Activated CD4-positive, alpha-beta T cell treated with anti-CD3 and anti-CD28 coated beads, Interleukin-2, amount 50 U/mL, for 16 hours (primary cell): ENCODE data around the gene KIAA1586.
"Not testable (repeated sequence)": the region's sequence is repeated elsewhere in the genome, so short reads cannot be mapped to it uniquely, and the experiment has no call there.

Source experiments
- DNase-seq: peaks from one replicate; pipeline ENCODE4 v3.0.0-alpha.2; 2020

KIAA1586 gene, protein sequence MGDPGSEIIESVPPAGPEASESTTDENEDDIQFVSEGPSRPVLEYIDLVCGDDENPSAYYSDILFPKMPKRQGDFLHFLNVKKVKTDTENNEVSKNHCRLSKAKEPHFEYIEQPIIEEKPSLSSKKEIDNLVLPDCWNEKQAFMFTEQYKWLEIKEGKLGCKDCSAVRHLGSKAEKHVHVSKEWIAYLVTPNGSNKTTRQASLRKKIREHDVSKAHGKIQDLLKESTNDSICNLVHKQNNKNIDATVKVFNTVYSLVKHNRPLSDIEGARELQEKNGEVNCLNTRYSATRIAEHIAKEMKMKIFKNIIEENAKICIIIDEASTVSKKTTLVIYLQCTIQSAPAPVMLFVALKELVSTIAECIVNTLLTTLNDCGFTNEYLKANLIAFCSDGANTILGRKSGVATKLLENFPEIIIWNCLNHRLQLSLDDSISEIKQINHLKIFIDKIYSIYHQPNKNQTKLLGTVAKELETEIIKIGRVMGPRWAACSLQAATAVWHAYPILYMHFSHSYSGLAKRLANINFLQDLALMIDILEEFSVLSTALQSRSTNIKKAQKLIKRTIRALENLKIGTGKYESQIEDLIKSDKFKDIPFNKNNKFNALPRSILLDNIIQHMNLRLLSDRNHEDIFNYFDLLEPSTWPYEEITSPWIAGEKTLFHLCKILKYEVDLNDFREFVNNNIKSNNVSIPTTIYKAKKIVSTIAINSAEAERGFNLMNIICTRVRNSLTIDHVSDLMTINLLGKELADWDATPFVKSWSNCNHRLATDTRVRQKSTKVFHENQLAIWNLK

GRCh38 chr6:57046332-57047256 is at the start of gene KIAA1586:
TSS of gene KIAA1586 (plus strand) at chr6:57046693. CDS start at chr6:57046756, 63 bp downstream.
- DNase-seq, result peak; percentile 92

GRCh38 chr6:56999049-56999448 is 47.4 kb upstream of the KIAA1586 start:
- no peak for DNase-seq

DNA sequence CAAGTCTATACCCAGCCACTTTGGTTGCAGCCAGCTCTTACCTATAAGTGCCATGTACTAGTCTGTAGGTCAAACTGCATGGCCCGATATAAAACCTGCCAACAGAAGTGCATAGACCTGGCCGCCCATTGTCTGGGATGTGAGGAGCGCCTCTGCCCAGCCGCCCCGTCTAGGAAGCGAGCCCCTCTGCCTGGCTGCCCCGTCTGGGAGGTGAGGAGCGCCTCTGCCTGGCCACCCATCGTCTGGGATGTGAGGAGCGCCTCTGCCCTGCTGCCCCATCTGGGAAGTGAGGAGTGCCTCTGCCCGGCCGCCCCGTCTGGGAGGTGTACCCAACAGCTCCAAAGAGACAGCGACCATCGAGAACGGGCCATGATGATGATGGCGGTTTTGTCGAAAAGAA is 46.7 kb upstream of the KIAA1586 start:
- DNase-seq, result not testable (repeated sequence)

DNA sequence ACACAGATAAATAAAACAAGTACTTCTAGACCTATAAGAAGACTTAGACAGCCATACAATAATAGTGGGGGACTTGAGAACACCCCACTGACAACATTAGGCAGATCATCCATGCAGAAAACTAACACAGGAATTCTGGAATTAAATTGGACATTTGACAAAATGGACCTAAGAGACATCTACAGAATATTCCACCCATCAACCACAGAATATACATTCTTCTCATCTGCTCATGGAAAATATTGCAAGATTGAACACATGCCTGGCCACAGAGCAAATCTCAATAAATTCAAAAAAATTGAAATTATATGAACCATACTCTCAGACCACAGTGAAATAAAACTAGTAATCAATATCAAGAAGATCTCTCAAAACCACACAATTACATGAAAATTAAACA is 44.3 kb upstream of the KIAA1586 start:
- DNase-seq, result no peak

- DNase-seq, result no peak
These were observed 42.2 kb upstream of the KIAA1586 start for GRCh38 chr6:57004292-57004691.

- DNase-seq, result no peak
These were observed 40.4 kb upstream of the KIAA1586 start for GRCh38 chr6:57006101-57006500.

GRCh38 chr6:57008069-57008468 is 38.4 kb upstream of the KIAA1586 start:
- not testable (repeated sequence) for DNase-seq

DNA sequence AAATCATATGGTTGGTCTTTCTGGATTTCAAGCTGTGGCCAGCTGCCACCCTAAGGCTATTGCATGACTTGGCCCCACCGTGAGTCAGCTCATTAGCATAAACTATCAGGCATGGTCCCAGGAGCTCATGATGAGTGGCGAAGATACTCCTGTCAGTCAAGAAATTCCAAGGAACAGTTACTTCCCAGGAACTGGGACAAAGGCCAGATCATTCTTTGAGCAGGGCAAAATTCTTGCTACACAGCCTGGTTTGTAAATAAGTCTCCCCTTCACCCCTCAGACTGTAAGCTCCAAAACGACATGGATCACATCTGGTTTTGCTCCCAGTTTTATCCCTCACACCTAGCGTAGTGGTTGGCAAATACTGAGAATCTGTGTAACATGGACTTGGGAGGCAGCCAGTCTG is 33.0 kb upstream of the KIAA1586 start:
- DNase-seq, result no peak

DNA sequence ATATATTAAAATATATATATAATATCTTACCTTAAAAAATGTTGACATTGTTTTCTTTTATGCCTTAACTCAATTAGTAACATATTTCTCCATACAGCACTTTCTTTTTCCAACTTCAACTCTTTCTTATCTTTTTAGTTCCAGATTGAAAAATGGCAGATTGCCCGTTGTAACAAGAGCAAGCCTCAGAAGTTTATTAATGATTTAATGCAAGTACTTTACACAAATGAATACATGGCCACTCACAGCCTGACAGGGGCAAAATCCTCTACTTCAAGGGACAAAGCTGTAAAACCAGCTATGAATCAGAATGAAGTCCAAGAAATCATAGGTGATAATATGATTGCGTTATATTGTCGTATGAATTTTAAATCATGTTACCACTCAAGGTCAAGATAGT is 29.4 kb upstream of the KIAA1586 start:
- DNase-seq, result no peak

DNA sequence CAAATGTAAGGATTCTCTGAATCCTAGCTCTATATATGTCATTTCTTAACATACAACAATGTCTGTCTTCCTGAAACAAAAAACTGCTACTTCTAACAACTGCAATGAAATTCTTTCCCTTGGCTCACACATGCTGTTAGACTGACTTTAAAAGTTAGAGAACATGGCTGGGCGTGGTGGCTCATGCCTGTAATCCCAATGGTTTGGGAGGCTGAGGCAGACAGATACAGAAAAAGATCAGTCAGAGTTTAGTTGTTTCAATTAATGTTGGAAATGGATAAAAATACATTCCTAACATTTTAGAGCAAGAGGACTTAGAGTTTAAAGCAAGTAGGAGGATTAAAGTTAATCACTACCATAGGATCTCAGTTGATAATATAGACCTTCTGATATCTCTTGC is 28.7 kb upstream of the KIAA1586 start:
- no peak for DNase-seq

DNA sequence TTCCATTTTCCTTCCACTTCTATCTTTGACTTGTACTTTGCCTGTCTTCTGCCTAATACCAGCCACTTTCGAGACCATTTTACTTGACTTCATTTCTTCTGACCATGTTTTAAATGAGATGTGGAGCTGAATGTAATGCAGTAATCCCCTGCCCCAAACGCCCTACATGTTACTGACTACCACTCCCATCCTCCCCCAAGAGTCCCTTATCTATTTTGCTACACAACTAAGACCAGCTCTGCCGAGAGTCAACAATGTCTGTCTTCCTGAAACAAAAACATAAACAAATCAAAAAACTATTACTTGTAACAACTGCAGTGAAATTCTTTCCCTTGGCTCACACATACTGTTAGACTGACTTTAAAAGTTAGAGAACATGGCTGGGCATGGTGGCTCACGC is 27.1 kb upstream of the KIAA1586 start:
- DNase-seq, result no peak

DNA sequence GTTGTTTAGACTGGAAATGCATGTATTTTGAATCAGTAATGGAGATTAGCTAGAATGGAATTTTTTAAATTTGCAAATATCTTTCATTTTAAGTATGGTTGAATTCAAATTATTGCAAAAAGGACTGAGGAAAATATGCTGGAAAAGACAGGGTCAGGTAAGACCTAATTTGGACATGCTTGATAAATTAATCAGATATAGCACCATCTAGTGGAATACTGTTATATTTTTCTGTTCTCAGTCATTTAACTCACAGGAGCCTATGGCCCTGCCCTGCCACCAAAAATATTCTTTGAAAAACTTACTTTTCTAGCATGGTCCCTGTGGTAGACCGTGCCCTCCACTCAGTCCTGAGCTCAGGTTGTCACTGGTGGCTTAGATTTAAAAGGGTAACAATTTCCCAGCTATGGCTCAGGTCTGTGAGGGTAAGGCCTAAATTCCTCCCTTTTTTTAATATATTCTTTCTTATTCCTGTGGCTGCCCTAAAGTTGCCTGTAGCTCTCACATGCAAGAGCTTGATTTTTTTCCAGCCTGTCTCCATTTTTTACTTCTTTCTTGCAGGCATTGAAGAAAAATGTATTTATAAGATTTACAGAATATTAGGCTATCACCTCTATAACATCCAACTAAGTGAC is 25.3 kb upstream of the KIAA1586 start:
- DNase-seq, result peak; percentile 57

GRCh38 chr6:57024321-57024720 is 22.2 kb upstream of the KIAA1586 start:
- no peak for DNase-seq

DNA sequence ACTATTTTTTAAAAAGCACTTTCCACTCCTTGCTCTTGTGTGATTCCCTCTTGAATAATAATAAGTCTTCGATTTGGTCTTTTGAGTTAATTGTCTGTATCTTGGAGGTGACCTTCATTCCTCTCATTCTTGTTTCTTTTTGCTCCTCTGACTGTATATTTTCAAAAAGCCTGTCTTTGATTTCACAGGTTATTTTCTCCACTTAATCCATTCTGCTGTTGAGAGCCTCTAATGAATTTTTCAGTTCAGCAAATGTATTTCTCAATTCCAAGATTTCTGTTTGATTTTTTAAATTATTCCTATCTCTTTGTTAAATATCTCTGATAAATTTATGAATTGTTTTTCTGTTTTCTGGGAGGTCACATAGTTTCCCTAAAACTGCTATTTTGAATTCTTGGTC is 21.7 kb upstream of the KIAA1586 start:
- no peak for DNase-seq

GRCh38 chr6:57026001-57026400 is 20.5 kb upstream of the KIAA1586 start:
- no peak for DNase-seq

GRCh38 chr6:57027301-57027700 is 19.2 kb upstream of the KIAA1586 start:
- no peak for DNase-seq

GRCh38 chr6:57029213-57029612 is 17.3 kb upstream of the KIAA1586 start:
- DNase-seq, result no peak

DNA sequence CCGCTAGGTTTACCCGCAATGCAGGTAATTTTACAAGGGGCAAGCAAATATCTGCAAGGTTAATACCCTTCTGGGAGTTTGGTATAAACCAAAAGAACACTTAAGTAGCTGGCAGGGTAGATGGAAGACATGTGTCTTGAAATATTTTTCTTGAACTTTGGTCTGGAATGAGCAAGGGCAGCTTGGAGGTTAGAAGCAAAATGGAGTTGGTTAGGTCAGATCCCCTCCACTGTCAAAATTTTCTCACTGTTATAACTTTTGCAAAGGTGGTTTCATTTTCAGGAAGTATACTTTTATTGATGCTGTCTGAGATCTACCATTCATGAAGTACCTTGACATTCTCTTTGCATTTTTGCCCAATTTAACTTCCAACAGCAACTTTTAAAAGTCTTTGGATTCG is 13.3 kb upstream of the KIAA1586 start:
- no peak for DNase-seq

DNA sequence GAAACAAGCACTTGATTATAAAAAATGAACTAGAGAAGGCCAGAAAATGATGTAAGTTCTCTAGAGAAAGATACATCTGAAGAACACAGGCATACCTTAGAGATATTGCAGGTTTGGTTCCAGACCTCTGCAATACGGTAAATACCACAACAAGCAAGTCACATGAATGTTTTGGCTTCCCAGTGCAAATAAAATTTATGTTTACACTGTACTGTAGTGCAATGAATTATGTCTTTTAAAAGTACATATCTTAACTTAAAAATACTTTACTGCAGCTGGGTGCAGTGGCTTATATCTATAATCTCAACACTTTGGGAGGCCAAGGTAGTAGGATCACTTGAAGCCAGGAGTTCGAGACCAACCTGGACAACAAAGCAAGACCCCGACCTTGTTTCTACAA is 10.9 kb upstream of the KIAA1586 start:
- DNase-seq, result no peak

DNA sequence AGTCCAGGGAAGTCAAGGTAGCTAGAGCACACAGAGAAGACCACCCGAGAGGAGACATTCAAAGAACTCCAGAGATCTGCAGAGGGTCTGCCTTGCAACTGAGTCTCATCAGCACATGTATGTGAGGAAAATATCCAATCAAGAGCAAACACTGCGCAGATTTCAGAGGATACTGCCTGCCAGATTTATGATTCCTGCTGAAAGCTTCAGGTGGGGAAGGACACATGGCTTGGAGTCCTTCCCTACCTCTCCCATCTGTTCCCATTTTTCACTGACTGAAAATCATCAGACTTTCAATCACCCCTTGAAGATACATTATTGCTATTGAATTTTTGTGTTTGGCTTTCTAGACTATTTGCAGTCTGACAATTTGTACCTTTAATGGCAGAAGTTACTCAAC is 7.6 kb upstream of the KIAA1586 start:
- DNase-seq, result no peak

DNA sequence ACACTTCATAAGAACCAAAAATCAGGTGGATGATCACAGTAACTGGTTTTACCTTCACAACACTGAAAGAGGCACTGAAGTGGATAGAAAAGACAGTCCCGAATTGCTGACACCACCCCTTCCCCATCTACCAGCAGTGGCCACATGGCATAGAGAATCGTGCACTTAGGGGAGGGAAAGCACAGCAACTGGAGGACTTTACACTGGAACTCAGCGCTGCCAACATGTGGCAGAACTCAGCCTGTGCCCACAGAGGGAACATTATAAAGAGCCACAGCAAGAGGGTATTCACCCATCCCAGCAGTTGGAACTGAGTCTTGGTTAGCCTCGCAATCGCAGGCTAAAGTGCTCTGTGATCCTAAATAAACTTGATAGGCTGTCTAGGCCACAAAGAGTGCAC is 6.5 kb upstream of the KIAA1586 start:
- DNase-seq, result no peak

DNA sequence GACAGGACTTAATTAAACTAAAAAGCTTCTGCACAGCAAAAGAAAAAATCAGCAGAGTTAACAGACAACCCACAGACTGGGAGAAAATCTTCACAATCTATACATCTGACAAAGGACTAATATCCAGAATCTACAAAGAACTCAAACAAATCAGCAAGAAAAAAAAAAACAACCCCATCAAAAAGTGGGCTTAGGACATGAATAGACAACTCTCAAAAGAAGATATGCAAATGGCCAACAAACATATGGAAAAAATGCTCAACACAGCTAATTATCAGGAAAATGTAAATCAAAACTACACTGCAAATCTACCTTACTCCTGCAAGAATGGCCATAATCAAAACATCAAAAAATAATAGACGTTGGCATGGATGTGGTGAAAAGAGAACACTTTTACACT is 2.4 kb upstream of the KIAA1586 start:
- not testable (repeated sequence) for DNase-seq

DNA sequence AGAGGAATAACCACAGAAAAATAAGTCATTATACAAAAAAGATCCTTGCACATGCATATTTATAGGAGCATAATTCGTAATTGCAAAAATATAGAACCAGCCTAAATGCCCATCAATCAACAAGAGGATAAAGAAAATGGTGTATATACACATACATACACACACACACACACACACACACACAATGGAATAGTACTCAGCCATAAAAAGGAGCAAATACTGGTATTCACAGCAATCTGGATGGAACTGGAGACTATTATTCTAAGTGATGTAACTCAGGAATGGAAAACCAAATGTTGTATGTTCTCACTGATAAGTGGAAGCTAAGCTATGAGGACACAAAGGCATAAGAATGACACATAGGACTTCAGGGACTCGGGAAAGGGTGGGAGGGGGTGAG is 1.9 kb upstream of the KIAA1586 start:
- no peak for DNase-seq
